ENCODE measurements around the gene TMBIM4.
"Not testable (repeated sequence)": the region's sequence is repeated elsewhere in the genome, so short reads cannot be mapped to it uniquely, and the experiment has no call there.

TMBIM4 gene

DNA sequence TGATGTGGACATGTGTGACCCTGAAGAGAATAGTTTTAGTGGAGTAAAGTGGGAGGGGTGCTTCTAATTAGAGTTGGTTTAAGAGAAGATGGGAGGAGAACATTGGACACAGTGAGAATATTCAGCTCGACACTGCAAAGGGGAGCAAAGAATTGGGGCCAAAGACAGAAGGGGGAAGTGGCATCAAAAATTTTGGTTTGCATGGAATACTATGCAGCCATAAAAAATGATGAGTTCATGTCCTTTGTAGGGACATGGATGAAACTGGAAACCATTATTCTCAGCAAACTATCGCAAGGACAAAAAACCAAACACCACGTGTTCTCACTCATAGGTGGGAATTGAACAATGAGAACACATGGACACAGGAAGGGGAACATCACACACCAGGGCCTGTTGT, 15.0 kb upstream of the TMBIM4 start:
- DNase-seq (ENCODE audit: low spot score): not testable (repeated sequence)

DNA sequence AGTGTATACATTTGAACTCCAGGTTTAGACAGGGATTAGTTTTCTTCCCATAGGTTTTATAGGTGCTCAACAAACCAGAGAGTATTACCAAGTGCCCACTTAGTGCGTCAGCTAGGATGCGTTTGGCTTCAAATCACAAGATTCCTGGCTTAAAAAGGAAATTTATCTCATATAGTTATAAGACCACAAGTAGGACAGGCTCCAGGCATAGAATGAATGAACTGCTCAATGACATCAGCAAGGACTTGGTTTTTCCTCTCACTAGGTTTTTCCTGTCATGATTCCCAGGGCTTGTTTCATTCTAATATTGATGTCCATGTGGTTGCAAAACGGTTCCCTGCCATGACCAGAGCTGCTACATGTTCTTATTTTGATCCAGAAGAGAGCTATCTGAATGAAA, 13.2 kb upstream of the TMBIM4 start:
- no peak for DNase-seq (ENCODE audit: low spot score)

DNA sequence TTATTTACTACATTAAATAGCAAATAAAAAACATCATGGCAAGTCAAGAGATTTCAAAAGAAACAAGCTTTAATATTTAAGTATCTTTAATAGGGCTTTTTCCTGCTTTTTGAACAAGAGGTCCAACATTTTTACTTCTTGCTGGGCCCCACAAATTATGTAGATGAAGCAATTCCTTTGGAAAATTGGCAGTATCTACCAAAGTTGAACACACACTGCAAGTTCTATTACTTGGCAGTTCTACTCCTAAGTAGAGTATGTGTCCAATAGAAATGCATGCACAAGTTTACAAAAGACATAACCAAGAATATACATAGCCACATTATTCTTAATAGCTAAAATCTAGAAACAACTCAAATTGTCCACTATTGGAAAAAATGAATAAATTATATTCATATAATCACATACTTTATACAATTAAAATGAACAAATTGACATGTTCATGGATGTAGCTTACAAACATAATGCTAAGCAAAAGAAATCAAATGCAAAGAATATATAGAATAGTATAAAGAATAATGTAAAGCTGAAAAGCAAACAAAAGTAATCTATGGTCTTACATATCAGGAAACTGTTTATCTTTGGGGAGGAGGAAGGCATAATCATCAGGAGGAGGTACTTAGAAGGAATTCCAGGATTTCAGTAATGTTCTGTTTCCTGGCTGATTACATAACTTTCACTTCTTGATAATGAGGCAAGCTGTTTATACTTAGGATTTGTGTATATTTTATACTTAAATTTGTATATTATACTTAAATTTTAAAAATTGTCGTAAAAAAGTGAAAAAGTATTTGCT, 6.5 kb upstream of the TMBIM4 start:
- DNase-seq (ENCODE audit: low spot score): no peak

DNA sequence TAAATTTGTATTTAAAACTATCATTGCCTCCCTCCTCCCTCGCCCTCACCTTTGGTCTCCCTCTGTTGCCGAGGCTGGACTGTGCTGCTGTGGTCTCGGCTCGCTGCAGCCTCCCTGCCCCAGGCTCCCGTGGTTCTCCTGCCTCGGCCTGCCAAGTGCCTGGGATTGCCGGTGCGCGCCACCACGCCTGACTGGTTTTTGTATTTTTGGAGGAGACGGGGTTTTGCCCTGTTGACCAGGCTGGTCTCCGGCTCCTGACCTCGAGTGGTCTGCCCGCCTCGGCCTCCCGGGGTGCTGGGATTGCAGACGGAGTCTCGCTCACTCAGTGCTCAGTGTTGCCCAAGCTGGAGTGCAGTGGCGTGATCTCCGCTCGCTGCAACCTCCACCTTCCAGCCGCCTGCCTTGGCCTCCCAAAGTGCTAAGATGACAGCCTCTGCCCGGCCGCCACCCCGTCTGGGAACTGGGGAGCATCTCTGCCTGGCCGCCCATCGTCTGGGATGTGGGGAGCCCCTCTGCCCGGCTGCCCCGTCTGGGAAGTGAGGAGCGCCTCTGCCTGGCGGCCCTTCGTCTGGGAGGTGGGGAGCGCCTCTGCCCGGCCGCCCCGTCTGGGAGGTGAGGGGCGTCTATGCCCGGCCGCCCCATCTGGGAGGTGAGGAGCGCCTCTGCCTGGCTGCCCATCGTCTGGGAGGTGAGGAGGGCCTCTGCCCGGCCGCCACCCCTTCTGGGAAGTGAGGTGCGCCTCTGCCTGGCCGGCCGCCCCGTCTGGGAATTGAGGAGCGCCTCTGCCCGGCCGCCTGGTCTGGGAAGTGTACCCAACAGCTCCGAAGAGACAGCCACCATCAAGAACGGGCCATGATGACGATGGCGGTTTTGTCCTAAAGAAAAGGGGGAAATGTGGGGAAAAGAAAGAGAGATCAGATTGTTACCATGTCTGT, 4.9 kb upstream of the TMBIM4 start:
- DNase-seq (ENCODE audit: low spot score): not testable (repeated sequence)

DNA sequence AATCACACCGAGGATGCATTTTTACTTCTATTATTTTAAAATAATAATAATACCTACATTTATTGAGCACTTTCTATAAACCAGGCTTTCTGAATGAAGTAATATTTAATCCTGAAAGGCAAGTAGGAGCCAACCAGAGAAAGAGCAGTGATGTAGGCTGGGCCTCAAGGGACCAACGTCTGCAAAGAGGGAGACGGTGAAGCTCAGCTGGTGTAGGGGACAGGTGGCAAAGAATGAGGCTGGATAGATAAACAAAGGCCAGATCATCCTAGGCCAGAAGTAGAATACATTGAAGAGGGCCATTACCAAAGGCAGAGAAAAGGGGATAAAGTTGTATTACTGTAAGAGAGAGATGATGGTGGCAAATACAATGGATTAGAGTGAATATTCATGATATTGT, 810 bp upstream of the TMBIM4 start:
- DNase-seq (ENCODE audit: low spot score): no peak

DNA sequence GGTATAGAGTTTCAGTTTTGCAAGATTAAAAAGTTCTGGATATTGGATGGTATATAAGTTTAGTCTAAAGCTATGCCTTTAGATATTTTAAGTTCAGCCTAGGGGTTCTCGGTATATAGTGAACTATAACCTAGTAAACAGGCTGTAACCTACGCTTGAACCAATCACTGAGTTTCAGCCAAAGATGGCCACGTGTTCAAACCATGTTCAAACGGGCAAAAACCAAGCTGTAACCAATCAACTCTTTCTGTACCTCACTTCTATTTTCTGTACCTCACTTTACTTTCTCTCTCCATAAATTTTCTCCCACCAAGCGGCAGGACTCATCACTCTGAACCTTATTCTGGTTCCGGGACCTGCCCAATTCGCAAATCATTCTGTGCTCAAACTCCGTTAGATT, 1.4 kb downstream of the TMBIM4 start:
- DNase-seq (ENCODE audit: low spot score): no peak

DNA sequence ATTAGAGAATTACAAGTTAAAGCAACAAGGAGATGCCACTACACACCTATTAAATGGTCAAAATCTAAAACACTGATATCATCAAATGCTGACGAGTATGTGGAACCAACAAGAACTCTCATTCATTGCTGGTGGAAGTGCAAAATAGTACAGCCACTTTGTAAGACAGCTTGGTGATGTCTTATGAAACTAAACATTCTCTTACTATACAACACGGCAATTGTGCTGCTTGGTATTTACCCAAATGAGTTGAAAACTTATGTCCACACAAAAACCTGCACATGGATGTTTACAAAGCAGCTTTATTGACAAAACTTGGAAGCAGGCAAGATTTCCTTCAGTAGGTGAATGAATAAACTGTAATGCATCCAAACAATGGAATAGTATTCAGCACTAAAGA, 3.2 kb downstream of the TMBIM4 start:
- DNase-seq (ENCODE audit: low spot score): no peak

DNA sequence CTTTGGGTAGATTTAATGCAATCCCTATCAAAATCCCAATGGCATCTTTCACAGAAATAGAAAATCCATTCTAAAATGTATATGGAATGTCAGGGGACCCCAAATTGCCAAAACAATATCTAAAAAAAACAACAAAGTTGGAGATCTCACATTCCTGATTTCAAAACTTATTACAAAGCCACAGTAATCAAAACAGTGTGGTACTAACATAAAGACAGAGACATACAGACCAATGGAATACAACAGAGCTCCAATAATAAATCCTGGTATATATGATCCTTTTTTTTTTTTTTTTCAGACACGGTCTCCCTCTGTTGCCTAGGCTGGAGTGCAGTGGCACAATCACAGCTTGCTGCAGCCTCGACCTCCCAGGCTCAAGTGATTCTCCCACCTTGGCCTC, 4.7 kb downstream of the TMBIM4 start:
- no peak for DNase-seq (ENCODE audit: low spot score)

DNA sequence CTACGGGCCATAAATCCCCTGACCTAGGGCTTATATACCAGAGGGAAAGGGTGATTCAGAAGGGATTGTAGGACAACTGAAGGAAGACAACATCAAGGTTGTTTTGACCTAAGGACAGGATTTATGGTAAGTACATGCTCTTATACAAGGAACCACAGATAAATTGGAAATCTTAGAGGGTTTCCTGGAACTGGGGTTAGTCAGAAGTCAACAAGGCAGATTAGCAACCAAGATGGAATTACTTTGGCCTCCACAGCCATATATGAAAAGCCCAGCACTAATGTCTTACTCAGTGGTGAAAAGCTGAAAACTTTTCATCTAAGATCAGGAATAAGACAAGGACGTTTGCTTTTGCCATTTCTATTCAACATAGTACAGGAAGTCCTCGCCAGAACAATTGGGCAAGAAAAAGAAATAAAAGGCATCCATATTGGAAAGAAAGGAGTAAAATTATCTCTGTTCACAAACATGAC, 5.4 kb downstream of the TMBIM4 start:
- no peak for DNase-seq (ENCODE audit: low spot score)

DNA sequence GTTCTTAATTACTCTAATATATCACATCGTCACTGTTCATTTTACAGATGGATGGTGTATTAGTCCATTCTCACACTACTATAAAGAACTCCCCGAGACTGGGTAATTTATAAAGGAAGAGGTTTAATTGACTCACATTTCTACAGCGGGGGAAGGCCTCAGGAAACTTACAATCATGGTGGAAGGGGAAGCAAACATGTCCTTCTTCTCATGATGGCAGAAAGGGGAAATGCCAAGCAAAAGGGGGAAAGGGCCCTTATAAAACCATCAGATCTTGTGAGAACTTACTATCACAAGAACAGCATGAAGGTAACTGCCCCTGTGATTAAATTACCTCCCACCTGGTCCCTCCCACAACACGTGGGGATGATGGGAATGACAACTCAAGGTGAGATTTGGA, 6.5 kb downstream of the TMBIM4 start:
- no peak for DNase-seq (ENCODE audit: low spot score)

DNA sequence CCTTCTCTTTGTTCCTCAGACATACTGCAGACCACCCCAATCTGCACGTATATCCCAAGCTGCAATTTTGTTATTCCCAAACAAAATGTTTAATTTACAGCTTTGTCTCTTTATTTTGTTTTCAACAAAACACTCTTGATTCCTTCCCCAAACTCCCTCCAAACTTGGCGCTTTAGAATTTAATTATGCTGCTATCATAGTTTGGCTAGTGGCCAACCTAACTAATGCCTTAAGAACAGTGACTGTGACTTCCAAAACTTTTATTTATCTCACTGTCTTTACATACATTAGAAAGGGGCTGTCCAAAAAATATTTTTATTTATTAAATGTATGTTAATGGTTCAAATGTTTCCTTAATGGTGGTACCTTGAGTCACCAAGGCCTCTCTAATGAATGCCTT, 7.1 kb downstream of the TMBIM4 start:
- no peak for DNase-seq (ENCODE audit: low spot score)

DNA sequence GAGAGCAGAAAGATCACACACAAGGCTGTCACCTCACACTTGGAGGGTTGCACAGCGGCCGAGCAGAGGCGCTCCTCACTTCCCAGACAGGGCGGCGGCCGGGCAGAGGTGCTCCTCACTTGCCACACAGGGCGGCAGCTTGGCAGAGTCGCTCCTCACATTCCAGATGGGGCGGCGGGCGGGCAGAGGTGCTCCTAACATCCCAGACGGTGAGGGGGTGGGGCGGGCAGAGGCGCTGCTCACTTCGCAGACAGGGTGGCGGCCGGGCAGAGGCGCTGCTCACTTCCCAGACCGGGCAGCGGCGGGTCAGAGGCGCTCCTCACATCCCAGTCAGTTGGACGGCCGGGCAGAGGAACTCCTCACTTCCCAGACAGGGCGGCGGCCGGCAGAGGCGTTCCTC, 9.1 kb downstream of the TMBIM4 start:
- DNase-seq (ENCODE audit: low spot score): no peak

DNA sequence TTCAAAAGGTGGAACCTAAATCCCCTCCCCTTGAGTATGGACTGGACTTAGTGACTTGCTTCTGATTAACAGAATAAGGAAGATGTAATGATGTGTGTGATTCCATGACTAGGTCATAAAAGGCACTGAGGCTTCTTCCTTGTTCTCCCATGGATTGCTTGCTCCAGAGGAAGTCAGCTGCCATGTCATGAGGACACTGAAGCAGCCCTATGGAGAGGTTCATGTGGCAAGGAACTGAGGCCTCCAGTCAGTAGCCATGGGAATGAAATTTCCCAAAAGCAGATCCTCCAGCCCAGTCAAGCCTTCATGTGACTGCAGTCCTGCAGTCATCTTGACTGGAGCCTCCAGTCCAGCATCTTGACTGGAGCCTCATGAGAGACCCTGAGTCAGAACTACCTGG, 10.7 kb downstream of the TMBIM4 start:
- no peak for DNase-seq (ENCODE audit: low spot score)

DNA sequence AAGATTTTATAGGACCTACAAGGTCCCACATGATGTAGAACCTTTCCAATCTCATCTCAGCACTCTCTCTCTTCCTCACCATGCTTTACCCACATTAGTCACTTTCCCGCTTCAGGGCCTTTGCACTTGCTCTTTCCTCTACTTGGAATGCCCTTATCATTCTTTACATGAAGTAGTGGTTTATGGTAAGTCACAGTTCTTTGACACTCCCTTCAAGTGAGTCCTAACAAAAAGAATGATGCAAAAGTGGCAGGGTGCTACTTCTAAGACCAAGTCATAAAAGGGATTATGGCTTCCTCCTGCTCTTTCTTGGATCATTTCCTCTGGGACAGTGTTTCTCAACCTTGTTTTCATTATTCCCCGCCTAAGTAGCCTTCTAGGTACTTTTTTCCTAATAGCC, 13.1 kb downstream of the TMBIM4 start:
- peak; percentile 76 for DNase-seq (ENCODE audit: low spot score)

DNA sequence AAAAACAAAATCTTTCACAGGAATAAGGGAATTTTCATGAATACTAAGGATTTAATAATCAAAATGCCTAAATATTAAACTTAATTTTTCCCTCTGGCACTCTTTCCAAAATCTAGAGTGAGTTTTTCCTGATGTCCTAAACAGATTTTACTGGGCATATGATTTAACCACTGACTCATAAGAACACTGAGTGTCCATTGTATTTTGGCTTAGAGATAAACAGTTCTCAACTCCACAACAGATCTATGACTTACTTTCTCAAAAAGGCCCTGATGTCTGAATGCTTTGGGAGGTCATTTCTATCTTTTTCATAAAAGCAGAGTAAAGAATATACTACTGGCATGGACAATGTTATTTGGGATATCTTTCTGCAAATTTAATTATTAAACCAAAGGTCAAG, 15.0 kb downstream of the TMBIM4 start:
- no peak for DNase-seq (ENCODE audit: low spot score)

DNA sequence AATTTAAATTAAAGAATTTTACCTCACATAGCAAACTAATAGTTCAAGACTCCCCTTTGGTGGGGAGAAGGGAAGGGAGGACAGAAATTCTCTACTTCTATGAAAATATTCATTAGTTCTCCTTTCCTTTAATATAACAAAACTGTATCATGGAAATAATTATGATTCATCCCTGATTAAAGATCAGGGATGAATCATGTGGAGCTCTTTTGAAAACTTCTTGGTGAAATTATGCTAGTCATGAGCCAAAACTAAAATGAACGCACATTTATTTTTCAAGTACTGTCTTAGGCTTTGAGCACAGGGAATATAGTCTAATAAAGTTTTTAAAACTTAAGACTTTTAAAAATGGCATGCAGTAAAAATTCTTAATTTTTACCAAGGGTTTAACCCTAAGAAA, 17.1 kb downstream of the TMBIM4 start:
- DNase-seq (ENCODE audit: low spot score): no peak

DNA sequence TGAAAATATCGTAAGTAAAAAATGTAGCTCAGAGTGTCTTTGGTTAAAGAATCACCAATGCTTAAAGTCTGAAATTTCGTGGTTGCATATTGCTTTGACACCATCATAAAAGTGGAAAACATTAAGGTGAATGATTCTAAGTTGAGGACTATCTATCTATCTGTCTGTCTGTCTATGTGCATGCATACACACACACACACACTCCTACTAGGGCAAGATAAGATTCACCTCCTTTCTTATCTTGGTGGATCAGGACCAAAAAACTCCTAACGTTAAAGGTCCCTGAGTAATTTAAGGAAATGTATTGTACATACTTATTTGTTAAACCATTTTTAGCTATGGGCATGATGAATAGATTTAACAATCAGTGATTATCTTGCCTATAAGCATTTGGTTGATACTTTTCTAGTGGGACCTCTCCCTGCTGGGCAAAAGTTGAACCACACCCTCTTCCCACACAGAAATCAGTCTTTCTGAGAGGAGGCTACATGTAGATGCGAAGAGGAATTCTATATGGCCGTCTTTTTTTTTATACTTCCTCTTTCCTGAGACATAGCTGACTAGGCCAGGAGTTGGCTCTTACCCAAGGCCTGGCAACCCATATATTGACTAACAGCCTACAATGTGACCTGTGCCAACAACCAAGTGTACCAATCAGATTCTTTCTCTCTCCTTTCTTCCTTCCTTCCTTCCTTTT, 19.9 kb downstream of the TMBIM4 start:
- no peak for DNase-seq (ENCODE audit: low spot score)

DNA sequence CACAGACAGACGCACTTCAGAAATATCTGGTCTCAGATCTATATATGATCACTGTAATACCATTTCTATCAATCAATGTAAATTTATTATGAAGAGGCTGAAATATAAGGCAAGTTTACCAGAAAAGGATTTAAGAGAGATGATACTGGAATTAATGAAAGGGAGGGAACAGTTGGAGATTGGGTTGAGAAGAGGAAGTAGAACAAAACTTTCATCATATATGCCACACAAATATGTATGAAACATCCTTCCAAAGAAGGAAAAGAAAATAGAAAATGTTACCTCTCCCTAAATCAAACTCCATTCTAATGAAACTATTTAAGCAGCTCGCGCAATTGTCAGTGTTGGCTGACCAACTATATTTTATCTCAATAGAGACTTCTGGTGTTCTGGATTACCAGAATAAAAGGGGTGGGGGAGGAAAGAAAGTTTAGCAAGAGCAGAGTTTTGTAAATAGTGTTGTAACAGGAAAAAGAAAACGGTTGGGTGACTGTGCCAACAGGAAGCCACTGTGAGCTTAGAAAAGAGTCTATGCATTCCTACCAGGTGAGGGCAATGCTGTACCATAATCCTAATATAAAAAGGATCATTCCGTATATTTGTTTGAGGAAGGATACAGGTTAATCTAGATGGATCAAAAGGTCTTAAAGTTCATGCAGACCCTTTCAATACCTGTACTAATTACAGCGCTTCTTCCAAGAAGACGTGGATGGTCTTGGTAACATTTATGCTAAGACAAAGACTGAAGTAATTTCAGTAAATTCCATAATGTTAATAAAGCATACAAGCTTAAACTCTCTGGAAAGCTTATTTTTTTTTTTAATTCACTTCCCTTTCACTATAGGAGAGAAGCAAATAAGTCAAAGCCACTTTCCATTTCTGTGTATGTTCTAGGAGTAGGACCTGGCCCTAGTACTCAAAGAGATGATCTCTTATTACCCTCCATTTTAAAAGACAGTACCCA, 24.7 kb downstream of the TMBIM4 start:
- DNase-seq (ENCODE audit: low spot score): peak; percentile 82

DNA sequence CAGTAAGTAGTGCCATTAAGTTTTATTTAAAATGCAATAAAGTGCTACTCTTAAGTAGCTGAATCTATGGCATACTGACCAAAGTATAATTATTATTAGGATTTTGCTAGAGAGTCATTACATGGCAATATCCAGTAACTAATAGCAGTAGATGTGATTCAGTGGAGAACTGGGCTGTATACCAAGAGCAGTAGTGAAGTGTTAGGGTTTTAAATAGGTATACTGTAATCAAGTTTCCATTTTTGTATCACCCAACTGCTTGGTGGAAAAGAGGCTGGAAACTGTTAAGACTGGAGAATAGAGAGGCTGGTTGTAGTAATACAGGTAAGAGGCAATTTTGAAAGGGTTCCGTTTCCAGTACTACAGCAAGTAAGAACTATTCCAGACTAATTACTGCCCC, 25.9 kb downstream of the TMBIM4 start:
- no peak for DNase-seq (ENCODE audit: low spot score)

DNA sequence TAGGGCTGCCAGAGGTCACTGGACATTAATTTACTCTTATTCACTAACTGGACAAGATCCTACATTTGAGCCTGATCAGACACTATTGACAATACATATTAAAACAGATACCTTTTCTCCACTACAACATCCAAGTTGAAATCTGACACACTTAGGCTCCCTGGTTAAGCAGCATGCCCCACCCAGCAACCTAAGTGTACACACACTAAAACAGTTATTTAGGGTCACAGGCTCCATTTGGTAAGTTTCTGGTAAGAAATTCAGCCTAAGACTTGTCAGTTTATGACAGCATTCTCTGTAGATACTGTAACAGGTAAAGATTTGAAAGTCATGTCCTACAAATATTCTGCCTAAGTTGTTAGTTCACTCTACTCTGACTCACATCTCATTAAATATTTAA, 27.0 kb downstream of the TMBIM4 start:
- DNase-seq (ENCODE audit: low spot score): no peak

DNA sequence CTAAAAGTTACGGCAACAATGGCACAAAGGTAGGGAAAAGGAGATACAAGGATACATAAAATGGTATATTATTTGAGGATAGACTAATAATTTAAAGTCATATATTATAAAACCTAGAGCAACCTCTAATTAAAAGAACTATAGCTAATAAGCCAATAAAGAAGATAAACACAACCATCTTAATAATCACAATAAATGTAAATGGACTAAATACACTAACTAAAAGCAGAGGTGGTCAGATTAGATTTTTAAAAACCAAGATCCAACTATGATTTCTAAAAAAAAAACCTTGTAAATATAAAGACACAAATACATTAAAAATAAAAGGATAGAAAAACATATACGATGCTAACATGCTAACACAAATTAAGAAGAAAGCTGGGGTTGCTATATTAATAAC, 28.5 kb downstream of the TMBIM4 start:
- DNase-seq (ENCODE audit: low spot score): no peak
